ENCODE results near the gene TCTN2. TPM values are rescaled to one million over a fixed set of nuclear protein-coding genes. Genes with fewer than 3 reads are reported as not detected.

Gene TCTN2
- total RNA-seq, 1 experiment from 2014 or later, result 12.1 TPM

DNA sequence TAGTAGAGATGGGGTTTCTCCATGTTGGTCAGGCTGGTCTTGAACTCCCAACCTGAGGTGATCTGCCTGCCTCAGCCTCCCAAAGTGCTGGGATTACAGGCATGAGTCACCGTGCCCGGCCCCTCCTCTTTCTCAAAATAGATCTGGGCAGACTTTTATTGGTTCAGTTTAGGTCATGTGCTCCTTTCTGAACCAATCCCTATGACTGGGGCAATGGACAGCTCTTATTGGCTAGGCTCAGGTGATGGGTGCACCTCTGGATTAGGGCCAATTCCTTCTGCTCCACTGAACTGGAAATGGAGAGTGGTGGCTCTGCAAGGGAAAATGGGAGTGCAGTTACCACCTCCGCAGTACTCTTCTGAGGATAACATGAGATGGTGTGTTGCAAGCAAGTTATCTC lies 35.0 kb downstream of the TCTN2 start:
- H4K20me1 ChIP-seq (ENCODE audit: insufficient read depth), result no peaks in the 10 kb centered on the region
- H3K9ac ChIP-seq (ENCODE audit: low read length), result no peak overlapping the region
- no TSS peak for BruUV-seq (replicated peaks)
- no peaks in the 10 kb centered on the region for H3K9me2 ChIP-seq (ENCODE audit: insufficient read depth)
- CTCF ChIA-PET, result no interaction called here
- no peaks in the 10 kb centered on the region for H3K9me3 ChIP-seq (ENCODE audit: control insufficient read depth in 1 of 2, insufficient read depth in 1 of 2, low read depth in 1 of 2, low read length in 2 of 2)
- H3K27me3 ChIP-seq (ENCODE audit: insufficient read depth, low read length), result no peaks in the 10 kb centered on the region
- H2AFZ ChIP-seq (ENCODE audit: low read depth, low read length, poor library complexity, severe bottlenecking), result no peak overlapping the region
- peak; percentile 81 for ATAC-seq
- no peaks in the 10 kb centered on the region for H3K79me2 ChIP-seq (ENCODE audit: insufficient read depth, low read length)
- H3K36me3 ChIP-seq (ENCODE audit: control insufficient read depth in 1 of 2, insufficient read depth in 2 of 2, low read length in 2 of 2), result no peaks in the 10 kb centered on the region; a peak in 1 of 4 replicates
- RAD21 ChIA-PET (ENCODE audit: low non-redundant PET in 1 of 2, low total read pairs in 2 of 2, uncharacterized antibody in 2 of 2, unreplicated experiment in 2 of 2), result no interaction called here
- H3K4me2 ChIP-seq (ENCODE audit: low read length), result no peak overlapping the region
- intact Hi-C loops (cut with micrococcal nuclease), result no loop called here
- H3K27ac ChIP-seq (ENCODE audit: low read depth, low read length), result no peak overlapping the region
- H3K4me3 ChIP-seq (replicated peaks in 1 of 2; ENCODE audit: low read depth in 1 of 2, low read length in 2 of 2), result no peak overlapping the region
- POLR2A ChIA-PET, result no interaction called here
- DNase-seq (ENCODE audit: low read depth, low spot score), result peak; percentile 19
- no peak for TF ChIP-seq CBX3 (IDR thresholded peaks at IDR 0.05; ENCODE audit: low read depth)
- TF ChIP-seq YY1 (IDR thresholded peaks at IDR 0.05; ENCODE audit: extremely low read depth, insufficient replicate concordance, low read depth, low read length), result no peak
- TF ChIP-seq, protein P1, sequence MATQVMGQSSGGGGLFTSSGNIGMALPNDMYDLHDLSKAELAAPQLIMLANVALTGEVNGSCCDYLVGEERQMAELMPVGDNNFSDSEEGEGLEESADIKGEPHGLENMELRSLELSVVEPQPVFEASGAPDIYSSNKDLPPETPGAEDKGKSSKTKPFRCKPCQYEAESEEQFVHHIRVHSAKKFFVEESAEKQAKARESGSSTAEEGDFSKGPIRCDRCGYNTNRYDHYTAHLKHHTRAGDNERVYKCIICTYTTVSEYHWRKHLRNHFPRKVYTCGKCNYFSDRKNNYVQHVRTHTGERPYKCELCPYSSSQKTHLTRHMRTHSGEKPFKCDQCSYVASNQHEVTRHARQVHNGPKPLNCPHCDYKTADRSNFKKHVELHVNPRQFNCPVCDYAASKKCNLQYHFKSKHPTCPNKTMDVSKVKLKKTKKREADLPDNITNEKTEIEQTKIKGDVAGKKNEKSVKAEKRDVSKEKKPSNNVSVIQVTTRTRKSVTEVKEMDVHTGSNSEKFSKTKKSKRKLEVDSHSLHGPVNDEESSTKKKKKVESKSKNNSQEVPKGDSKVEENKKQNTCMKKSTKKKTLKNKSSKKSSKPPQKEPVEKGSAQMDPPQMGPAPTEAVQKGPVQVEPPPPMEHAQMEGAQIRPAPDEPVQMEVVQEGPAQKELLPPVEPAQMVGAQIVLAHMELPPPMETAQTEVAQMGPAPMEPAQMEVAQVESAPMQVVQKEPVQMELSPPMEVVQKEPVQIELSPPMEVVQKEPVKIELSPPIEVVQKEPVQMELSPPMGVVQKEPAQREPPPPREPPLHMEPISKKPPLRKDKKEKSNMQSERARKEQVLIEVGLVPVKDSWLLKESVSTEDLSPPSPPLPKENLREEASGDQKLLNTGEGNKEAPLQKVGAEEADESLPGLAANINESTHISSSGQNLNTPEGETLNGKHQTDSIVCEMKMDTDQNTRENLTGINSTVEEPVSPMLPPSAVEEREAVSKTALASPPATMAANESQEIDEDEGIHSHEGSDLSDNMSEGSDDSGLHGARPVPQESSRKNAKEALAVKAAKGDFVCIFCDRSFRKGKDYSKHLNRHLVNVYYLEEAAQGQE (IDR thresholded peaks at IDR 0.05; ENCODE audit: low read depth), result no peak
- no peak for TF ChIP-seq EZH2 (IDR thresholded peaks at IDR 0.05)
- H3K4me1 ChIP-seq (ENCODE audit: control insufficient read depth in 1 of 2, insufficient read depth in 2 of 2, low read length in 2 of 2), result peaks cover 0 to 5% of the 10 kb centered on the region in 2 experiments; a peak in 1 of 4 replicates

DNA sequence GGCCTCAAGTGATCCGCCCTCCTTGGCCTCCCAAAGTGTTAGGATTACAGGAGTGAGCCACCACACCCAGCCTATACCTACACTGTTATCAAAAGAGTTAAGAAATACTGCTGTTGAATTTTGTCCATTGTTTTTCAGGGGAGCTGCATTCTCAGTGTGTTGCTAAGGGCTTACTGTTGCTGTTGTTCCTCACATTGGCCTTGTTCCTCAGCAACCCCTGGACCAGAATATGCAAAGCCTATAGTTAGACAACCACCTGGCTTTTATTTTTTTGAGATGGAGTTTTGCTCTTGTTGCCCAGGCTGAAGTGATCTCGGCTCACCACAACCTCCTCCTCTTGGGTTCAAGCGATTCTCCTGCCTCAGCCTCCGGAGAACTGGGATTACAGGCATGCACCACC lies 36.6 kb downstream of the TCTN2 start:
- Histone ChIP-seq H3K27ac (ENCODE audit: low read depth, low read length) (no peak overlapping the region), H3K27me3 (ENCODE audit: insufficient read depth, low read length) (no peaks in the 10 kb centered on the region), H3K9me2 (ENCODE audit: insufficient read depth) (no peaks in the 10 kb centered on the region), H2AFZ (ENCODE audit: low read depth, low read length, poor library complexity, severe bottlenecking) (no peak overlapping the region), H3K4me3 (replicated peaks in 1 of 2; ENCODE audit: low read depth in 1 of 2, low read length in 2 of 2) (no peak overlapping the region), H3K9ac (ENCODE audit: low read length) (no peak overlapping the region), H4K20me1 (ENCODE audit: insufficient read depth) (no peaks in the 10 kb centered on the region), H3K4me2 (ENCODE audit: low read length) (no peak overlapping the region), H3K79me2 (ENCODE audit: insufficient read depth, low read length) (peaks cover 2% of the 10 kb centered on the region; the same call in 1 of the 2 replicates), H3K9me3 (ENCODE audit: control insufficient read depth in 1 of 2, insufficient read depth in 1 of 2, low read depth in 1 of 2, low read length in 2 of 2) (no peaks in the 10 kb centered on the region), H3K4me1 (ENCODE audit: control insufficient read depth in 1 of 2, insufficient read depth in 2 of 2, low read length in 2 of 2) (peaks cover 0 to 14% of the 10 kb centered on the region in 2 experiments; a peak in 1 of 4 replicates), H3K36me3 (ENCODE audit: control insufficient read depth in 1 of 2, insufficient read depth in 2 of 2, low read length in 2 of 2) (no peaks in the 10 kb centered on the region; a peak in 1 of 4 replicates)
- intact Hi-C loops (cut with micrococcal nuclease), result no loop called here
- TF ChIP-seq EGR1 (IDR thresholded peaks at IDR 0.05; ENCODE audit: low read depth) (no peak), RAD21 (IDR thresholded peaks at IDR 0.05; ENCODE audit: low read depth) (no peak), SRF (IDR thresholded peaks at IDR 0.05; ENCODE audit: low read depth) (no peak), ZFX (IDR thresholded peaks at IDR 0.05) (no peak), FOSL1 (IDR thresholded peaks at IDR 0.05; ENCODE audit: low read depth) (no peak), TCF7L2 (IDR thresholded peaks at IDR 0.05; ENCODE audit: borderline replicate concordance, extremely low read depth, insufficient read depth, insufficient read length) (no peak), JUND (IDR thresholded peaks at IDR 0.05) (no peak), YY1 (IDR thresholded peaks at IDR 0.05; ENCODE audit: extremely low read depth, insufficient replicate concordance, low read depth, low read length) (no peak), SP1 (IDR thresholded peaks at IDR 0.05; ENCODE audit: low read depth) (no peak)
- TF ChIP-seq, protein P2, sequence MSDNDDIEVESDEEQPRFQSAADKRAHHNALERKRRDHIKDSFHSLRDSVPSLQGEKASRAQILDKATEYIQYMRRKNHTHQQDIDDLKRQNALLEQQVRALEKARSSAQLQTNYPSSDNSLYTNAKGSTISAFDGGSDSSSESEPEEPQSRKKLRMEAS (IDR thresholded peaks at IDR 0.05), result no peak
- RAD21 ChIA-PET (ENCODE audit: low non-redundant PET in 1 of 2, low total read pairs in 2 of 2, uncharacterized antibody in 2 of 2, unreplicated experiment in 2 of 2), result no interaction called here
- ATAC-seq, result no peak
- BruUV-seq (replicated peaks), result no TSS peak
- no peak for DNase-seq (ENCODE audit: low read depth, low spot score)
- CTCF ChIA-PET, result no interaction called here
- POLR2A ChIA-PET, result no interaction called here

Measured in HCT116 (cell line).